ENCODE data around the gene DNAJB4.

DNAJB4 gene

DNA sequence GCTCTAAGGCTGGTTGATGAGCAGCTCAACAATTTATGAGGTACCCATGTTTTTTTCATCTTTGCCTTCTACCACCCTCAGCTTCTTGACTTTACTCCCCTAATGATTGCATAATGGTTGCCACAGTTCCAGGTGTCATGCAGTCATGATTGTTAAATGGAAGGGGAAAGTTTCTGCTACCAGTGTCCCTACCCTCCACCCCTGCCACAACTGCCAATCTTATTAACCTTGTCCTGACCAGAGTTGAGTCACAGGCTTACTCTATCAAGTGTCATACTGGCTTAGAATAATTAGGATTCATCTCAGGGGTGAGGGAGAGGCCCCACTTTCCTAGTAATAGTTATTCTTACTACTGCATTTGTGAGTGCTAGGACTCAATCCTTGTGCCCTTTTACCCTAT lies 17.9 kb upstream of the DNAJB4 start:
- in situ Hi-C loops (cut with HindIII; ENCODE audit: low sequenced_read_pairs) = no loop called here
- no peak for DNase-seq (ENCODE audit: low read depth, low spot score)
- TF ChIP-seq, protein P1, sequence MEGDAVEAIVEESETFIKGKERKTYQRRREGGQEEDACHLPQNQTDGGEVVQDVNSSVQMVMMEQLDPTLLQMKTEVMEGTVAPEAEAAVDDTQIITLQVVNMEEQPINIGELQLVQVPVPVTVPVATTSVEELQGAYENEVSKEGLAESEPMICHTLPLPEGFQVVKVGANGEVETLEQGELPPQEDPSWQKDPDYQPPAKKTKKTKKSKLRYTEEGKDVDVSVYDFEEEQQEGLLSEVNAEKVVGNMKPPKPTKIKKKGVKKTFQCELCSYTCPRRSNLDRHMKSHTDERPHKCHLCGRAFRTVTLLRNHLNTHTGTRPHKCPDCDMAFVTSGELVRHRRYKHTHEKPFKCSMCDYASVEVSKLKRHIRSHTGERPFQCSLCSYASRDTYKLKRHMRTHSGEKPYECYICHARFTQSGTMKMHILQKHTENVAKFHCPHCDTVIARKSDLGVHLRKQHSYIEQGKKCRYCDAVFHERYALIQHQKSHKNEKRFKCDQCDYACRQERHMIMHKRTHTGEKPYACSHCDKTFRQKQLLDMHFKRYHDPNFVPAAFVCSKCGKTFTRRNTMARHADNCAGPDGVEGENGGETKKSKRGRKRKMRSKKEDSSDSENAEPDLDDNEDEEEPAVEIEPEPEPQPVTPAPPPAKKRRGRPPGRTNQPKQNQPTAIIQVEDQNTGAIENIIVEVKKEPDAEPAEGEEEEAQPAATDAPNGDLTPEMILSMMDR (IDR thresholded peaks at IDR 0.05; ENCODE audit: low read depth, low read length) = no peak
- no peak overlapping the region for H3K4me3 ChIP-seq (ENCODE audit: low read depth, low read length)

DNA sequence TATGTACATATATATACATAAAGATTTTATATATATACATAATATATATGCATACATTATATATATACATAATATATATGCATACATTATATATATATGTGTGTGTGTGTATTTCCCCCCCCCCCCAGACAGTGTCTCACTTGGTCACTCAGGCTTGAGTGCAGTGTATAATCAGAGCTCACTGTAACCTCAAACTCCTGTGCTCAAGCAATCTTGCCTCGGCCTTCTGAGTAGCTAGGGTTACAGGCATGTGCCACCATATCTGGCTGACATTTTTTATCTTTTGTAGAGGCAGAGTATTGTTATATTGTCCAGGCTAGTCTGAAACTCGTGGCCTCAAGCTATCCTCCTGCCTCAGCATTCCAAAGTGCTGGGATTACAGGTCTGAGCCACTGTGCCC lies 16.8 kb upstream of the DNAJB4 start:
- in situ Hi-C loops (cut with HindIII; ENCODE audit: low sequenced_read_pairs) = no loop called here
- H3K4me3 ChIP-seq (ENCODE audit: low read depth, low read length) = no peak overlapping the region
- DNase-seq (ENCODE audit: low read depth, low spot score) = no peak
- TF ChIP-seq, protein P1 (IDR thresholded peaks at IDR 0.05; ENCODE audit: low read depth, low read length) = no peak

DNA sequence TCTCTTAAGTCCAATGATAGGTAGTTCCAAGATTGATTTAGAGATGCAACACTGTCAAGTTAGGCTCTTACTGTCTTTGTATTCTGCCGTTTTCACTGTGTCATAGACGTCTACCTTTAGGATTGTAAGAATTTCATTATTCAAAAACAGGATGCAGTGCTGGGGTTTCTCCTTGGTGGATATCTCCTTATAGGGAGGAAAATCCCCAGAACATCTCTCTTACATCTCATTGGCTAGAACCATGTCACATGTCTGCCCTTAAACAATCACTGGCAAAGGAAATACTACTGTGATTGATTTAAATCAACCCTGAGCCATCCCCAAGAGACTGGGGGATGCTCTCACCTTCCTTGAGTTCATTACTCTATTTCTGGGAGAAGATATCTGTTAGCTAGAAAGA lies 15.0 kb upstream of the DNAJB4 start:
- no peak for DNase-seq (ENCODE audit: low read depth, low spot score)
- TF ChIP-seq, protein P1 (IDR thresholded peaks at IDR 0.05; ENCODE audit: low read depth, low read length) = no peak
- no peak overlapping the region for H3K4me3 ChIP-seq (ENCODE audit: low read depth, low read length)
- in situ Hi-C loops (cut with HindIII; ENCODE audit: low sequenced_read_pairs) = no loop called here

DNA sequence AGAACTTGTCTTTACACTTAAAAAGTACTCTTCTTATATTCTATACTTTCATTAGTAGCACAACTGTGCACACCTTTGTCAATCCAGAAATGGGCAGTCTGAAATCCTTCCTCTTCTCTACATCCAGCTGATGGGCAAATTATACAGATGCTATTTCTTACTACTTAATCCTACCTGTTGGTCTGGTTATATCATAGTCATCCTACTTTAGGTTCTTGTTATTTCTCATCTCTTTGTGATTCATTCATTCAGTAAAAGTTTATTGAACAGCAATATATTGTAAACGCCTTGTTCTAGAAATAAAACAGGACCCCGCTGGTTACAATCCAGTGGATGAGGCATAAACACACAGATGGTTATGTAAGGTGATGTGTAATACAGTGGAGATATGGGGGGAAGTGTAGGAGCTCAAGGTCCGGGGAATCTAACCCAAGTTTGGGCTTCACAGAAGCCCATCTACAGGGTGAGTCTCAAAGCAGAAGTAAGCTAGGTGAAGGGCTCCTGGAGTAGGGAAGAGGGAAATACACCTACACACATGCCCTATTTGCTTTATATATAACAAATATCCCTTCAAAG lies 14.0 kb upstream of the DNAJB4 start:
- in situ Hi-C loops (cut with HindIII; ENCODE audit: low sequenced_read_pairs) = no loop called here
- no peak for DNase-seq (ENCODE audit: low read depth, low spot score)

DNA sequence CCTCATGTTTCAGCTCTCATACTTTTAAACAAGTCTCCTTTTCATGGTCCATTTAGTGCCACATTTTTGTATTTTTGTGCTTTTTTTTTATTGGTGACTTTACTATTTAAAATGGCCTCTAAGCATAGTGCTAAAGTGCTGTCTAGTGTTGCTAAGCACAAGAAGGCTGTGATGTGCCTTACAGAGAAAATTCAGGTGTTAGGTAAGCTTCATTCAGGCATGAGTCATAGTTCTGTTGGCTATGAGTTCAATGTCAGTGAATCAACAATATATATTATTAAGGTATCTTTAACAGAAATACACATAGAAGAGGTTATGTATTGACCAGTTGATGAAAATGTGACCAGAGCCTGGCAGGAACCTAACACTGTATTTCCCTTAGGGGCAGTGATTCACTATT lies 13.1 kb upstream of the DNAJB4 start:
- H3K4me3 ChIP-seq (ENCODE audit: low read depth, low read length) = no peak overlapping the region
- DNase-seq (ENCODE audit: low read depth, low spot score) = no peak
- TF ChIP-seq, protein P1 (IDR thresholded peaks at IDR 0.05; ENCODE audit: low read depth, low read length) = no peak
- in situ Hi-C loops (cut with HindIII; ENCODE audit: low sequenced_read_pairs) = no loop called here

More for the DNA sequence above, 14.0 kb upstream of the DNAJB4 start:
- TF ChIP-seq, protein P1 (IDR thresholded peaks at IDR 0.05; ENCODE audit: low read depth, low read length) = no peak
- no peak overlapping the region for H3K4me3 ChIP-seq (ENCODE audit: low read depth, low read length)

DNA sequence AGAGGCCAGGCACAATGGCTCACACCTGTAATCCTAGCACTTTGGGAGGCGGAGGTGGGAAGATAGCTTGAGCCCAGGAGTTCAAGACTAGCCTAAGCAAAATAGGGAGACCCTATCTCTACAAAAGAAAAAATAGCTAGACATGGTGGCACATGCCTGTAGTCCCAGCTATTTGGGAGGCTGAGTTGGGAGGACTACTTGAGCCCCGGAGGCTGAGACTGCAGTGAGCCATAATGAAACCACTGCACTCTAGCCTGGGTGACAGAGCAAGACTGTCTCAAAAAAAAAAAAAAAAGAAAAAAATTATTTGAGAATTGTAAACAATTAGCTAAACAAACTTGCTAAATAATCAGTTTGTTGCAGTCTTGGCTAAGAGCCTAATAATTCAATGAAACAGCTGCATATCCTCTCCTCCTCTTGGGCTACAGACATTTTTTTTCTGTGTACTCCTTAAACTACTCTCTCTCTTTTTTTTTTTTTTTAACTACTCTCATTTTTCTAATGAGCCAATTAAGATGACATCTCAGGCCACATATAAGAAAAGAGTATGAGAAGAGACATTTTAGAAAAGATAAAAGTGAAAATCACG lies 10.5 kb upstream of the DNAJB4 start:
- in situ Hi-C loops (cut with HindIII; ENCODE audit: low sequenced_read_pairs) = no loop called here
- H3K4me3 ChIP-seq (ENCODE audit: low read depth, low read length) = no peak overlapping the region
- no peak for DNase-seq (ENCODE audit: low read depth, low spot score)
- TF ChIP-seq, protein P1 (IDR thresholded peaks at IDR 0.05; ENCODE audit: low read depth, low read length) = no peak
